ENCODE results near the gene DNAJB9.
"Not testable (repeated sequence)": the region's sequence is repeated elsewhere in the genome, so short reads cannot be mapped to it uniquely, and the experiment has no call there.

DNAJB9 gene

GRCh38 chr7:108569381-108570145 is at the start of gene DNAJB9, which contains the start of gene THAP5:
TSS of gene DNAJB9 (plus strand) at chr7:108569874. CDS start at chr7:108571727, 1,853 bp downstream.
TSS of gene THAP5 (minus strand) at chr7:108569706. CDS start at chr7:108569569, 137 bp downstream.
- peak; percentile 99 for DNase-seq (ENCODE audit: low read depth)

DNA sequence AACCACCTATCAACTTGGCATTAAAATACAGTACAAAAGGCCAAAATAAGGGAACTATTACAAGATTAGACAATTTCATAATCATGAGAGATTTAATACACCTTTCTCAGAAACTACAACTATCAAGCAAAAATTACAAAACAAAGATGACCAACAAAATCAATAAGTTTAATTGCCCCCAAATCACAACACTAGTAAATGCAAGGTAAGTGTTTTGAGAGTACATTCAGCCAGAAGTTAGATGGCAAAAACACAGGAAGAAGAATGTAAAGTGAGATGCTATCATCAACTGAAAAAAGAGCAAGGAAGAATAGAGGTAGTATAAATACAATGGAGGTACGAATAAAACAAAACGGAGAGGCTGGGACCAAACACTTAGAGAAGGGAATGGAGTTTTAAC is 46.9 kb upstream of the DNAJB9 start:
- no peak for DNase-seq (ENCODE audit: low read depth)

GRCh38 chr7:108525327-108525984 is 44.2 kb upstream of the DNAJB9 start:
- DNase-seq (ENCODE audit: low read depth), result peak; percentile 23

- peak; percentile 99 for DNase-seq (ENCODE audit: low read depth)
Observed at GRCh38 chr7:108525985-108526767, 43.5 kb upstream of the DNAJB9 start, which contains the start of gene PNPLA8. TSS of gene PNPLA8 (minus strand) at chr7:108526135. CDS start at chr7:108515491, 10,644 bp downstream.

GRCh38 chr7:108526768-108527017 is 43.0 kb upstream of the DNAJB9 start:
- no peak for DNase-seq (ENCODE audit: low read depth)

DNA sequence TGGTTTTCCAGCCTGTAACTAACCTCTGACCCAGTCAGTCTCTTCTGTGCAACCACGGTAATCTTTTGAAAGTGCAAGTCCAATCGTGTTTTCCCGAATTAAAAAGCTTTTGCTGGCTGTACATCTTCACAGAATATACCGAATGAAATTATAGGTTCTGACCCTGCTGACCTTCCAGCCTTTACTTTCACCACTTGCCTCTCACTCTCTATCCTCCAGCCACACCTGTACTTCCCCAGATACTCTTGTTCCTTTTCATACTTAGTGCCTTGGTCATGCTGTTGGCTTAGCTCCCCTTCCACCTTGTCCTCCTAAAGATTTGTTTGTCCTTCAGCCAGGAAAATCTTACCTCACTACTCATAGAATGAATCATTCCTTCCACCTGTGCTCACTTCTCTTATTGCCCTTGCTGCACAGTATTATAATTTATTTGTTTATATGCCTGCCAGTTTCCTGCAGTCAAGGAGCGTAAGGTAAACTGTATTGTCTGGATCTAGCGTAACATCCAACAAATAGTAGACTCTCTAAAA is 41.4 kb upstream of the DNAJB9 start:
- DNase-seq (ENCODE audit: low read depth), result no peak

- DNase-seq (ENCODE audit: low read depth), result no peak
Observed at GRCh38 chr7:108529341-108529740, 40.3 kb upstream of the DNAJB9 start.

DNA sequence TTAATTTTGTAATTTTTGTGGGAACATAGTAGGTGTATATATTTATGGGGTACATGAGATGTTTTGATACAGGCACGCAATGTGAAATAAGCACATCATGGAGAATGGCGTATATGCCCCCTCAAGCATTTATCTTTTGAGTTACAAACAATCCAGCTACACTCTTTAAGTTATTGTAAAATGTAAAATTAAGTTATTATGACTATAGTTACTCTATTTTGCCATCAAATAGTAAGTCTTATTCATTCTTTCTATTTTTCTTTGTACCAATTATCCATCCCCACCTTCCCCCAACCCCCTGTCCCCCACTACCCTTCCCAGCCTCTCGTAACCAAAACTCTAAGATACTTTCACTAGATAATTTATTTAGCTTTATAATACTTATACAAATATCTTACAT is 36.0 kb upstream of the DNAJB9 start:
- no peak for DNase-seq (ENCODE audit: low read depth)

GRCh38 chr7:108535257-108535656 is 34.4 kb upstream of the DNAJB9 start:
- no peak for DNase-seq (ENCODE audit: low read depth)

- DNase-seq (ENCODE audit: low read depth), result no peak
Observed at GRCh38 chr7:108535744-108536143, 33.9 kb upstream of the DNAJB9 start.

DNA sequence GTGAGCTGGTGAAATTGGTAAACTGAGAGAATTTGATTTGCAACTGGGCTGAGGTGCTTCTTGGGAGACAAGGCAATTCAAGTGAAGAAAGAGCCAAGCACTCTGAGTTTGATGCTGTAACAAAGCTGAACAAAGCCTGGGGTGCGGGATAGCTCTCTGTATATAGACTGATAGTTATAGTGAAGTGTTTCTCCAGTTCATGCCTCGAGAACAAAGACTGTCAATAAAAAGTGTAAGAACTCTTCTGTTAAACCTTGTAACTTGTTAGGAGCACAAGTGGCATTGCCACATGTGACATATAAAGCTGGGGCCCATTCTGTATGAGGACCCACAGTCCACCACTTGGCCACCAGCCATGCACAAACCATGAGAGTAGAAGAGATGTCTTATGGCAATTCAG is 32.4 kb upstream of the DNAJB9 start:
- no peak for DNase-seq (ENCODE audit: low read depth)

GRCh38 chr7:108538236-108538635 is 31.4 kb upstream of the DNAJB9 start:
- DNase-seq (ENCODE audit: low read depth), result not testable (repeated sequence)

DNA sequence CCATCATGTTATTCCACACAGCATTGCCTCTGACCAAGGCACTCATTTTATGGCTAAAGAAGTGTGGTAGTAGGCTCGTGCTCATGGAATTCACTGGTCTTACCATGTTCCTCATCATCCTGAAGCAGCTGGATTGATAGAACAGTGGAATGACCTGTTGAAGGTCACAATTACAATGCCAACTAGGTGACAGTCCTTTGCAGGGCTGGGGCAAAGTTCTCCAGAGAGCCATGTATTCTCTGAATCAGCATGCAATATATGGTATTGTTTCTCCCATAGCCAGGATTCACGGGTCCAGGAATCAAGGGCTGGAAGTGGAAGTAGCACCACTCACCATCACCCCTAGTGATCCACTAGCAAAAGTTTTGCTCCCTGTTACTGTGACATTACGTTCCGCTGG is 31.0 kb upstream of the DNAJB9 start:
- DNase-seq (ENCODE audit: low read depth), result not testable (repeated sequence)

DNA sequence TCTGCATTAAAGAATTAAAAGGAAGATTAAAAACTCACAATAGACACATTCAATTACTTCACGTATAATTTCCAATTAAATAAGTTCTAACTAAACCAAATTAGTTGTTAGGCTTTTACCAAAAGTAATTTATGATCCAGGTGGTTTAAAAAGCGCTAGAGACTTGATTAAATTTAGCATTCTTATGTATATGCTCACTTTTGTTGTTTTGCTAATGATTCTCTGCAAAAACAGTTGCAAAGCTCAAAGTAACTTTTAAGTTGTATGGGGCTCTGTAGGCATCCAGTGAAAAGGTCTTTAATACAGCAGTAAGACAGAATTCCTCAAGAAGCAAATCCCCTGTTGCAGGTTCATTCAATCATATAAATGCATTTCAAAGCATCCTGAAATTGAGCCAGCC is 28.2 kb upstream of the DNAJB9 start:
- no peak for DNase-seq (ENCODE audit: low read depth)

- not testable (repeated sequence) for DNase-seq (ENCODE audit: low read depth)
Observed at GRCh38 chr7:108548141-108548896, 21.4 kb upstream of the DNAJB9 start.

GRCh38 chr7:108556665-108557064 is 13.0 kb upstream of the DNAJB9 start:
- DNase-seq (ENCODE audit: low read depth), result not testable (repeated sequence)

GRCh38 chr7:108557191-108557590 is 12.5 kb upstream of the DNAJB9 start:
- no peak for DNase-seq (ENCODE audit: low read depth)

GRCh38 chr7:108557617-108558016 is 12.1 kb upstream of the DNAJB9 start:
- DNase-seq (ENCODE audit: low read depth), result no peak

DNA sequence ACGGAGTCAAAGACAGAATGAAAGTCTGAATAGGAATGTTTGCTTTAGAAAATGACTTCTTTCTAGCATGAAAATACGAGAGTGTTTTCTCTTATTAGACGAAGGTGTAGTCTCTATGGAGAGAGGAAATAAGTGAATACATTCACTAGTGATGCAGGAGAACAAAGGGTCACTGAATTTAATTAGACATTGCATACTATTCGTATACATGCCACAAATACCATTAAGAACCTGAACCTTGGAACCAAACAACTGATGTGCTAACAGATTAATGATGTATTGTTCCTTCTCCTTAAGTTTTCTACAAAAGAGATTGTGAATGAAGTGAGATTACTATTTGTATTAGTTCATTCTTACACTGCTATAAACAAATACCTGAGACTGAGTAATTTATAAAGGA is 10.4 kb upstream of the DNAJB9 start:
- no peak for DNase-seq (ENCODE audit: low read depth)

GRCh38 chr7:108561047-108561619 is 8.5 kb upstream of the DNAJB9 start:
- DNase-seq (ENCODE audit: low read depth), result no peak

DNA sequence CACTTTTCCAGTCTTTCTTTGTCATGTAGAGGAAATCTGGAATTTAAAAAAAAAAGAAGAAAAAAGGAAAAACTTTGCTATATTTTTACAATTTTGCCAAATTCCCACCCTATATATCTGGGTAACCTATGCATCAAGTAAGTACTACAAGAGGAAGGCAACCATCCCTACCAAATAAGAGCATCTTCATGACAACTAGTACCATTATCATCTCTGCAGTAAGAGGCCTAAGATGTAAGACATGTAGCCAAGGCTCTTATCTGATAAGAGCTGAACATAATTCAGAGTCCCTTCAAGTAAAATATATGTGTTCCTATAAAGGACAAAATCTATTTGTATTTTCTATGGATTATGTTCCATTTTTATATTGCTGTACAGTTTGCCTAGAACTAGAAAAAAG is 3.7 kb upstream of the DNAJB9 start:
- no peak for DNase-seq (ENCODE audit: low read depth)

All from GM04504 (cell line).